HepG2 (cell line): ENCODE results near the gene BGN. TPM values are rescaled to one million over a fixed set of nuclear protein-coding genes. Genes with fewer than 3 reads are reported as not detected.

Experiments
- EHMT2 ChIP-seq: fragments of 200-600 bp; sonication (generic); IDR thresholded peaks from 2 replicates; pipeline ENCODE4 v1.7.0; 2017; ENCODE audit warnings: antibody characterized with exemption, low read depth, low read length, borderline replicate concordance
- FOXK1 ChIP-seq: sonication (generic); formaldehyde crosslinking; IDR thresholded peaks from 2 replicates; pipeline ENCODE4 v1.4.0; 2020; ENCODE audit warnings: low read depth, missing genetic modification reagents, borderline replicate concordance
- GABPA ChIP-seq, 2 experiments: IDR thresholded peaks; 2 replicates each; pipeline ENCODE4 v1.6.1; 2011 to 2016; ENCODE audit warnings: low read depth in 2 of 2, low read length in 1 of 2, missing biosample characterization in 1 of 2, missing genetic modification characterization in 1 of 2
- GTF2F1 ChIP-seq: fragments of 150-350 bp; IDR thresholded peaks from 2 replicates; pipeline ENCODE4 v1.6.1; 2014; ENCODE audit warnings: low read length
- MAF1 ChIP-seq: sonication (generic); formaldehyde crosslinking; IDR thresholded peaks from 2 replicates; pipeline ENCODE4 v1.5.0; 2020; ENCODE audit warnings: missing genetic modification reagents, borderline replicate concordance
- MTA3 ChIP-seq: sonication (generic); formaldehyde crosslinking; IDR thresholded peaks from 2 replicates; pipeline ENCODE4 v1.4.0; 2020; ENCODE audit warnings: missing genetic modification reagents
- NFKB2 ChIP-seq: sonication (generic); formaldehyde crosslinking; IDR thresholded peaks from 2 replicates; pipeline ENCODE4 v1.4.0; 2020; ENCODE audit warnings: missing genetic modification reagents, borderline replicate concordance
- PHF8 ChIP-seq: sonication (generic); formaldehyde crosslinking; IDR thresholded peaks from 2 replicates; pipeline ENCODE4 v1.5.0; 2020; ENCODE audit warnings: missing genetic modification reagents
- RARG ChIP-seq: sonication (generic); formaldehyde crosslinking; IDR thresholded peaks from 2 replicates; pipeline ENCODE4 v1.4.0; 2020; ENCODE audit warnings: low read depth, mild to moderate bottlenecking, missing genetic modification reagents
- RBAK ChIP-seq: sonication (generic); formaldehyde crosslinking; IDR thresholded peaks from 2 replicates; pipeline ENCODE4 v1.5.1; 2020; ENCODE audit warnings: mild to moderate bottlenecking, missing genetic modification reagents
- RELA ChIP-seq: sonication (generic); formaldehyde crosslinking; IDR thresholded peaks from 2 replicates; pipeline ENCODE4 v1.4.0; 2020; ENCODE audit warnings: missing genetic modification reagents
- REPIN1 ChIP-seq: sonication (generic); formaldehyde crosslinking; IDR thresholded peaks from 2 replicates; pipeline ENCODE4 v1.8.0; 2022; ENCODE audit warnings: missing genetic modification reagents, low read depth, mild to moderate bottlenecking, borderline replicate concordance
- SALL2 ChIP-seq: sonication (generic); formaldehyde crosslinking; IDR thresholded peaks from 2 replicates; pipeline ENCODE4 v1.8.1; 2023; ENCODE audit warnings: mild to moderate bottlenecking, missing genetic modification reagents, inconsistent platforms
- SETDB1 ChIP-seq: sonication (generic); formaldehyde crosslinking; IDR thresholded peaks from 2 replicates; pipeline ENCODE4 v1.5.1; 2020; ENCODE audit warnings: missing genetic modification reagents, mild to moderate bottlenecking, borderline replicate concordance
- SNAPC2 ChIP-seq: sonication (generic); formaldehyde crosslinking; IDR thresholded peaks from 2 replicates; pipeline ENCODE4 v1.8.1; 2022; ENCODE audit warnings: mild to moderate bottlenecking, missing genetic modification reagents
- STAG1 ChIP-seq: sonication (generic); formaldehyde crosslinking; IDR thresholded peaks from 2 replicates; pipeline ENCODE4 v1.4.0; 2020; ENCODE audit warnings: missing genetic modification reagents
- THYN1 ChIP-seq: sonication (generic); formaldehyde crosslinking; IDR thresholded peaks from 2 replicates; pipeline ENCODE4 v1.8.1; 2023; ENCODE audit warnings: low read depth, mild to moderate bottlenecking, moderate library complexity, missing genetic modification reagents, borderline replicate concordance
- ZNF101 ChIP-seq: sonication (generic); formaldehyde crosslinking; IDR thresholded peaks from 2 replicates; pipeline ENCODE4 v1.4.0; 2020; ENCODE audit warnings: mild to moderate bottlenecking, low read depth, missing genetic modification reagents, borderline replicate concordance
- ZNF383 ChIP-seq: sonication (generic); formaldehyde crosslinking; IDR thresholded peaks from 2 replicates; pipeline ENCODE4 v1.4.0; 2020; ENCODE audit warnings: missing genetic modification reagents, mild to moderate bottlenecking, borderline replicate concordance
- ZNF782 ChIP-seq: sonication (generic); formaldehyde crosslinking; IDR thresholded peaks from 2 replicates; pipeline ENCODE4 v1.4.0; 2020; ENCODE audit warnings: missing genetic modification reagents, mild to moderate bottlenecking, borderline replicate concordance
- polyA plus RNA-seq, 8 experiments: library from polyadenylated mRNA; depleted of rRNA in 3 of 8; stranded (reverse) in 7 of 8; unstranded in 1 of 8; fragments of >200 nt; fragmentation: Illumina TruSeq in 4 of 8; extraction: Trizol in 4 of 8; gene quantifications; 2 replicates each; pipeline versions ENCODE4 v1.2.1 to v1.2.3, GENCODE V29; 2011 to 2016; ENCODE audit warnings: low read depth in 4 of 8, missing spikeins in 1 of 8, mixed read lengths in 1 of 8; ENCODE audit not compliant: insufficient read depth in 1 of 8
- total RNA-seq, 5 experiments: library from RNA; depleted of rRNA; stranded (reverse); fragments of >200 nt; fragmentation: Illumina TruSeq; extraction: Trizol; gene quantifications; 2 replicates each; pipeline ENCODE4 v1.2.3, GENCODE V29; 2016; ENCODE audit warnings: low read depth in 1 of 5
- TF ChIP-seq, protein P1 (sequence below): sonication (generic); formaldehyde crosslinking; IDR thresholded peaks from 2 replicates; pipeline ENCODE4 v1.5.1; 2020; ENCODE audit warnings: mild to moderate bottlenecking, missing genetic modification reagents, borderline replicate concordance
- TF ChIP-seq, protein P2 (sequence below): sonication (generic); formaldehyde crosslinking; IDR thresholded peaks from 2 replicates; pipeline ENCODE4 v1.4.0; 2020; ENCODE audit warnings: mild to moderate bottlenecking, missing genetic modification reagents
- TF ChIP-seq, protein P3 (sequence below): sonication (generic); formaldehyde crosslinking; IDR thresholded peaks from 2 replicates; pipeline ENCODE4 v1.4.0; 2020; ENCODE audit warnings: missing genetic modification reagents; ENCODE audit errors: not compliant biosample characterization

The BGN gene
- total and polyA plus RNA-seq, 2 of the 13 experiments (the other 11 are each of a cell fraction or from before 2014, with no cell fraction given) = 0.18 to 0.63 TPM

DNA sequence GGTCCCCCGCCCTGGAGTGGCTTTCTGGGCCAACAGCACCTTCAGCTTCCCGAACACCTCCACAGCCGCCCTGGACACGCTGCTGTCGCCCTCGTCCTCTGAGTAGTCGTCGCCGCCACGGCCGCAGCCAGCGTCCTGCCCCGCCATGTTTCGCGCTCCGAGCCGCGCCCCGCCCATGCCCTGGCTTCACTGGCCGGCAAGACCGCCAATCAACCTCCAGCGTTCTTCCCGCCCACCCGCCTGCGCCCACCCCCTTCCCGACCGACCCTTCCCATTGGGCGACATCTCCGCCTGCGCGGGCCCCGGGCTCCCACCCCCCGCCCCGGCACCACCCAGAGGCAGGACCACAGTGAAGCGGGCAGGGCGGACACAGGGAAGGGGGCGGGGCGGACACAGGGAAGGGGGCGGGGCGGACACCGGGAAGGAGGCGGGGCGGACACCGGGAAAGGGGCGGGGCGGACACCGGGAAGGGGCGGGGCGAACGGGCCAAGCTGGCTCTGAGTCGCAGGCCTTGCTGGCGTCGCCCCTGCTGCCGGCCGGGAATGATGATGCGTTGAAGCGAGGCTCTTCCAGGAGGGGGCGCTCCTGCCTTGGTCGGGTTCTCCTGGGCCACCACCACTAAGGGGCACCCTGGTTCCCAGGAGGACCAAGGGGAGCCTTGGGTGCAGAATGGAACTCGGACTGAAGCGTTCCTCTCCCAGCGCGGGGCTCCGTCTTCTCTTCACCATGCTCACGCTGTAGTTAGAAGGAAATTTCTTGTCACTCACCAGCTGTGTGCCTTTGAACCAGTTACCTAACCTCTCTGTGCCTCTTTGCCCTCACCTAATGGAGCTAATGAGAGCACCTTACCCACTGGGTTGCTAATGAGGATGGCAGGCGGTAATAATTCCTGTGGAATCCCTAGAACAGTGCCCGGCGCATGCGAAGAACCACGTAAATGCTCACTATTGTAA, 24.1 kb upstream of the BGN start, which contains the start of gene HAUS7 (continued):
- TF ChIP-seq, protein P1, sequence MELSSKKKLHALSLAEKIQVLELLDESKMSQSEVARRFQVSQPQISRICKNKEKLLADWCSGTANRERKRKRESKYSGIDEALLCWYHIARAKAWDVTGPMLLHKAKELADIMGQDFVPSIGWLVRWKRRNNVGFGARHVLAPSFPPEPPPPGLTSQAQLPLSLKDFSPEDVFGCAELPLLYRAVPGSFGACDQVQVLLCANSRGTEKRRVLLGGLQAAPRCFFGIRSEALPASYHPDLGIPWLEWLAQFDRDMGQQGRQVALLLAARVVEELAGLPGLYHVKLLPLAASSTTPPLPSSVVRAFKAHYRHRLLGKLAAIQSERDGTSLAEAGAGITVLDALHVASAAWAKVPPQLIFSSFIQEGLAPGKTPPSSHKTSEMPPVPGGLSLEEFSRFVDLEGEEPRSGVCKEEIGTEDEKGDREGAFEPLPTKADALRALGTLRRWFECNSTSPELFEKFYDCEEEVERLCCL (CRISPR knock-in tag) = no peak
- TF ChIP-seq, protein P2, sequence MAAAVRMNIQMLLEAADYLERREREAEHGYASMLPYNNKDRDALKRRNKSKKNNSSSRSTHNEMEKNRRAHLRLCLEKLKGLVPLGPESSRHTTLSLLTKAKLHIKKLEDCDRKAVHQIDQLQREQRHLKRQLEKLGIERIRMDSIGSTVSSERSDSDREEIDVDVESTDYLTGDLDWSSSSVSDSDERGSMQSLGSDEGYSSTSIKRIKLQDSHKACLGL (CRISPR knock-in tag) = 0 out of 2 replicates have a peak, but pooled peaks have one; percentile 16
- TF ChIP-seq ZNF782 (CRISPR knock-in tag) (no peak), ZNF101 (no peak), MTA3 (CRISPR knock-in tag) (no peak), THYN1 (CRISPR knock-in tag) (no peak), RBAK (CRISPR knock-in tag) (no peak), RELA (CRISPR knock-in tag) (no peak), SNAPC2 (CRISPR knock-in tag) (no peak), MAF1 (CRISPR knock-in tag) (no peak), GABPA (IDR thresholded peaks at IDR 0.05; ENCODE audit: low read depth, low read length) (no peak), GABPA (CRISPR knock-in tag; IDR thresholded peaks at IDR 0.05; ENCODE audit: low read depth) (no peak), NFKB2 (no peak), RARG (no peak), PHF8 (CRISPR knock-in tag) (0 out of 2 replicates have a peak, but pooled peaks have one; percentile 41), SETDB1 (CRISPR knock-in tag) (no peak), GTF2F1 (no peak), STAG1 (CRISPR knock-in tag) (peak; percentile 81), REPIN1 (no peak), SALL2 (CRISPR knock-in tag) (no peak), FOXK1 (CRISPR knock-in tag) (peak; percentile 22; the same call in 1 of the 2 replicates), EHMT2 (no peak), ZNF383 (CRISPR knock-in tag) (no peak)
- TF ChIP-seq, protein P3, sequence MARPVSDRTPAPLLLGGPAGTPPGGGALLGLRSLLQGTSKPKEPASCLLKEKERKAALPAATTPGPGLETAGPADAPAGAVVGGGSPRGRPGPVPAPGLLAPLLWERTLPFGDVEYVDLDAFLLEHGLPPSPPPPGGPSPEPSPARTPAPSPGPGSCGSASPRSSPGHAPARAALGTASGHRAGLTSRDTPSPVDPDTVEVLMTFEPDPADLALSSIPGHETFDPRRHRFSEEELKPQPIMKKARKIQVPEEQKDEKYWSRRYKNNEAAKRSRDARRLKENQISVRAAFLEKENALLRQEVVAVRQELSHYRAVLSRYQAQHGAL (CRISPR knock-in tag) = no peak
